ENCODE data around the gene HDAC5.
"Not testable (repeated sequence)": the region's sequence is repeated elsewhere in the genome, so short reads cannot be mapped to it uniquely, and the experiment has no call there.

HDAC5 gene

GRCh38 chr17:44130693-44131349, 7.4 kb upstream of the HDAC5 start:
- no peak for DNase-seq (ENCODE audit: low spot score)
- TF ChIP-seq CTCF (IDR thresholded peaks at IDR 0.05; ENCODE audit: extremely low read depth, missing control alignments) = no peak

- DNase-seq (ENCODE audit: low spot score) = no peak
- no peak for TF ChIP-seq CTCF (IDR thresholded peaks at IDR 0.05; ENCODE audit: extremely low read depth, missing control alignments)
Observed at GRCh38 chr17:44128383-44128782, 4.9 kb upstream of the HDAC5 start.

GRCh38 chr17:44124118-44124438, 637 bp upstream of the HDAC5 start:
- TF ChIP-seq CTCF (IDR thresholded peaks at IDR 0.05; ENCODE audit: extremely low read depth, missing control alignments) = no peak
- no peak for DNase-seq (ENCODE audit: low spot score)

- no peak for TF ChIP-seq CTCF (IDR thresholded peaks at IDR 0.05; ENCODE audit: extremely low read depth, missing control alignments)
- no peak for DNase-seq (ENCODE audit: low spot score)
Observed at GRCh38 chr17:44122816-44123355, 555 bp downstream of the HDAC5 start.

GRCh38 chr17:44121997-44122815, 1.2 kb downstream of the HDAC5 start:
- TF ChIP-seq CTCF (IDR thresholded peaks at IDR 0.05; ENCODE audit: extremely low read depth, missing control alignments) = no peak
- no peak for DNase-seq (ENCODE audit: low spot score)

GRCh38 chr17:44120851-44121605, 2.4 kb downstream of the HDAC5 start:
- TF ChIP-seq CTCF (IDR thresholded peaks at IDR 0.05; ENCODE audit: extremely low read depth, missing control alignments) = no peak
- DNase-seq (ENCODE audit: low spot score) = no peak

- not testable (repeated sequence) for DNase-seq (ENCODE audit: low spot score)
Observed at GRCh38 chr17:44120281-44120680, 3.2 kb downstream of the HDAC5 start.
